Hippocampal formation (tissue), 2 donors: ENCODE measurements around the gene ANKRD13C.

Source experiments
- DNase-seq, 2 donors: peaks; one replicate each; lab custom pipeline; 2025; lab: John Stamatoyannopoulos, UW

Gene ANKRD13C

DNA sequence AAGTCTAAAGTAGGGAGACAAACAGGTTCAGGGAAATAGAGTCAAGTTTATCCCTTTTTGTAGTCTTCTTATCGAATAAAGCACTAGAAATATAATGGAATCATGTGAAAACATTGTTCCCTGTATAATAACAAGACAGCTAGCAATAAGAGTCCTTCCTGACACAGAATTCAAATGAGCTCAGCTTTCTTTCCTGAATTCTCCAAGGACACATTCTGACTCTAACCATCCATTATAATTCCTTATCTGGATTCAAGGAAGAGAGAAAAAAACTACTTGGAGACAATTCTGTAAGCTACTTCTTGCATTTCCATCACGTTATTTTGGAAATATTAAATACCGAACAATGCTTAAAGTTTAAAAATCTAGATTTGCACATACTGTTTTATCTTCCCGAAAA, 58.8 kb downstream of the ANKRD13C start:
- no peak for DNase-seq

DNA sequence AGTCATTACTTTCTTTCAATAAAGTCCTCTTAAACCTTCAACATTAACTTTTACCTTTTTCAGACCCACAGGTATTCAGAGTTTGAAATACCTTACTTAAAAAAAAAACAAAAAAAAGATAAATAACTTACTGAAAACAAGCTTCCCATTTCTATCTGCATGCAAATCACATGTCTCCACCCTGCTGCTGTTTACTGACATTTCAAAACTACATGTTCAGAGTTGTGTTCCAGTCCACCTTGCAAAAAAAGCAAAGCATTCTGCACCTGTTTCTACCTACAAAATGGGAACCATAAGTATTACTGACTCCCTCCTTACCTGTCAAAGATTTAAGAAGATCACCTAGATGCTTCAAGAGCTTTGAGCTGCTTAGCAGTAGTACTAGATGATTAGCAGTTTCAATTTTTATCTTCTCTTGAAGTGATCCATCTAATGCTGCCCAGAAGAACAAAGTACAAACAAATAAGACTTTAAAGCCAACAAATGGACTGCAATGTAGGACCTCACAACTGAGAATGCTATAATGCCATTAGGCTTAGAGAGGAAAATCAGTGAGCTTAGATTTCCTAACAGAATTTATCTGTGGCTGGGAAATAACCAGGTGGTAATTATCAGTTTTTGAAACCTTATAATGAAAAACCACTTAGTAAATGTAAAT, 61.2 kb downstream of the ANKRD13C start:
- DNase-seq = no peak

DNA sequence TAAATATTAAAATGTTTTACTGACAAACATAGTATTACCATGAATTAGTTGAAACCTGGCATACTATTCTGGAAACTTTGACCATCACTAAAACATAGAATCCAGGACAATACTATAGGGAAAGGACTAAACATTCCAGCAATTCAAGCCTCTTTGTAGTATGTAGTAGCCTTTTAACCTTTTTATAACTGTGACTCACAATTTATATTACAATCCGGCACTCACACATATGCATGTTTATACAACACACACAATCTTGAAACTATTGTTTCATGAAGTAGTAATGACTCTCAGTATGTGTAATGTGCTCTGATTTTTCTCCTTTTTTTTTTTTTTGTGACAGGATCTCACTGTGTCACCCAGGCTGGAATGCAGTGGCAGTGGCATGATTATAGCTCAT, 64.3 kb downstream of the ANKRD13C start:
- DNase-seq = no peak

DNA sequence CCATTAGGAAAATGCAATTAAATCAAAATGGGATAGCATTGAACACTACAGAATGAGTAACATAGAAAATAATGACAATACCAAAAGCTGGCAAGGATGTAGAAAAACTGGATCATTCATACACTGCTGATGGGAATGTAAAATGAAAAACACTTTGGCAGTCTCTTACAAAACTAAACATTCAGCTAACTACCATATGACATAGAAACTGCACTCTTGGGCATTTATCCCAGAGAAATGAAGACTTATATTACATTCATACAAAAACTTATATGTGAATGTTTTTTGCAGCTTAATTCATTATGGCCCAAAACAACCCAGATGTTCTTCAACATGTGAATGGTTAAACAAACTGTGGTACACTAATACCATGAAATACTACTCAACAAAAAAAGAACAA, 66.4 kb downstream of the ANKRD13C start:
- DNase-seq = no peak

DNA sequence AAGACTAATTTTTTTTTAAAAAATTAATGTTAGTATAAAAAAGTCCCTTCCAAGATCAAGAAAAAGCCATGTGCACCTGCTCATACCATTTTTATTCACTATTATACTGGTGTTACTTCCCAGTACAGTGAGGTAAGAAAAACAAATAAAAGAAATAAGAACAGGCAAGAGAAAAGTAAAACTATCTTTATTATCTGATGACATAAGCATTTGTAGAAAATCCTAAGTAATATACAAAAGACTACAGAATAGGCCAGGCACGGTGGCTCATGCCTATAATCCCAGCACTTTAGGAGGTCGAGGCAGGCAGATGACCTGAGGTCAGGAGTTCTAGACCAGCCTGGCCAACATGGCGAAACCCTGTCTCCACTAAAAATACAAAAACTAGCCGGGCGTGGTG, 68.1 kb downstream of the ANKRD13C start:
- no peak for DNase-seq

DNA sequence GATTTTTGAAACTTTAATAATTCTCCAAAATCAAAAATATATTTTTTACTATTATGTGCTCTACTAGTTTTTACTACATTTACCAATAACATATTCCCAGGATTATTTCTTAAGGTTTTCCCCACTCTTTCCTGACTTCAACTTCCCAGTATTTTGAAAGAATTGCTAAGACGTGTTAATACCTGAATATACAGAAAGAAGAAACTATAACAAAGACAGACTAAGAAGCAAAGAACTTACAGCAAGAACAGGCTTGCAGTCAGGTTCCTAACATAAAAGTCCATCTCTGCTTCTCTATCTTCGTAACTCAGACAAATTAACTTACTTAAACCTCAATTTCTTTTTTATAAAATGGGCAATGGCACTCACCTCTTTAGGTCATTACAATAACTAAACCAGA, 70.2 kb downstream of the ANKRD13C start:
- no peak for DNase-seq

DNA sequence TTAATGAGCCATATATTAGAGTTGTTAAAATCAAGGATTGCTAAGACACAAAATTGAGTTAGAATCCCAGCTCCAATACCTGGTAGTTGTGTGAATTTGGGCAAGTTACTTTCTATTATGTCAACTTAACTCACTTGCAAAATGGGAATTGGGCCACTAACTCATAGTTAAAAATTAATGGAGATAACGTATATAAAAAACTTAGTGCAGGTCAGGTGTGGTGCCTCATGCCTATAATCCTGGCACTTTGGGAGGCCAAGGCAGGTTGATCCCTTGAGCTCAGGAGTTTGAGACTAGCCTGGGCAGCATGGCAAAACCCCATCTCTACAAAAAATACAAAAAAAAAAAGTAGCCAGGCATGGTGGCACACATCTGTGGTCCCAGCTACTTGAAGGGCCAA, 75.8 kb downstream of the ANKRD13C start:
- no peak for DNase-seq

DNA sequence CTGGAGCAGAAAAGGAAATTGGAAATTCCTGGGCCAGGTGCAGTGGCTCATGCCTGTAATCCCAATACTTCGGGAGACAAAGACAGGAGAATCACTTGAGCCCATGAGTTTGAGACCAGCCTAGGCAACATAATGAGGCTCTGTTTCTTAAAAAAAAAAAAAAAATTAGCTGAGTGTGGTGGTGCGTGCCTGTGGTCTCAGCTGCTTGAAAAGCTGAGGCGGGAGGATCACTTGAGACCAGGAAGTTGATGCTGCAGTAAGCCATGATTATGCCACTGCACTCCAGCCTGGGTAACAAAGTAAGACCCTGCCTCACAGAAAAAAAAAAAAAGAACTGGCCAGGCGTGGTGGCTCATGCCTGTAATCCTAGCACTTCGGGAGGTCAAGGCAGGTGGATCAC, 76.6 kb downstream of the ANKRD13C start:
- DNase-seq = no peak

DNA sequence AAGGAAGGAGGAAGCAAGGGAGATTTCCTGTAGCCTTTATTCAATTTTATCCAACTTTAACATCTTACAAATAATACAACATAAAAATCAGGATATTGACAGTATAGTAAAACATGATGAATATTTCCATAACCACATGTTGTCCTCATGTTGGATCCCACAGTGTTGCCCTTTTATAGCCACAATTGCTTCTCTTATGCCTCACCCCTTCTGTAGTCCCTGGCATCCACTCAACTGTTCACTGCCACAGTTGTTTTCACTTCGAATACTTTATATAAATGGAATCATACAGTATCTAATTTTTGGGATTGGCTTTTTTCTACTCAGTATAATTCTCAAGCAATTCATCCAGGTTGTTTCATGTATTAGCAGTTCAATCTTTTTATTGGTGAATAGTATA, 88.6 kb downstream of the ANKRD13C start:
- no peak for DNase-seq

DNA sequence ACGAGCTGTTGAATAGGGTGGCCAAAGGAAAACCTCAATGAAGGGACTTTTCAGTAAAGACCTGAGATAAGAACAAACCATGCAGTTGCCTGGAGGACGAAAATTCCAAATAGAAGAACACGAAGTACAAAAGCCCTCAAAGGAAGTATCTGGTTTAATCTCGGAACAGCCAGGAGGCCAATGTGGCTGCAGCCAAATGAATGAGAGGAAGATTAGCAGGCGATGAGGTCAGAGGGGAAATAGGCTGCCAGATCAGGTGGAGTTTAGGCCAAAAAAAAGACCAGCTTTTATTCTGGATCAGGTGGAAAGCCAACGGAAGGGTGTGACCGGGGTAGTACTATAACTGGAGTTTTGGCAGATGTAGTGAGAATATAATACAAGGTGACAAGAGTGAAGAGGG, 89.7 kb downstream of the ANKRD13C start:
- DNase-seq = no peak

DNA sequence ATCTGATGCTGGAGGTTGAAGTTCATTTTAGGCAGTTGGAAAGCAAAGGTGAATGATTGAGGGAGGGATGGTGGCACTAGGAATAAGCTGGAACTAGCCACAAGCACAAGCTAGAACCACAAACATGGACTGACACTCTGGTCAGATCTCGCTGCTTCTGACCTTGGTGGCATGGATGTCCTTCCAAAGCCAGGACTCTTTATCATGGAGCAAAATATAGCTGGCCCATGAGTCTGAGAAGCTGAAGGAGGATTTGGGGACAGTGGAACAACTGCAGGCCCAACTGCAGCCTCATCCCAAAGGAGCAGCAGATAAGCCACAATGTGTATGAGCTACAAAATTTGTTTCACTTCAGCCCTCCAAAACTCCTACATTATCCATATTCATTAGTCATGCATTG, 97.9 kb downstream of the ANKRD13C start:
- DNase-seq = no peak

DNA sequence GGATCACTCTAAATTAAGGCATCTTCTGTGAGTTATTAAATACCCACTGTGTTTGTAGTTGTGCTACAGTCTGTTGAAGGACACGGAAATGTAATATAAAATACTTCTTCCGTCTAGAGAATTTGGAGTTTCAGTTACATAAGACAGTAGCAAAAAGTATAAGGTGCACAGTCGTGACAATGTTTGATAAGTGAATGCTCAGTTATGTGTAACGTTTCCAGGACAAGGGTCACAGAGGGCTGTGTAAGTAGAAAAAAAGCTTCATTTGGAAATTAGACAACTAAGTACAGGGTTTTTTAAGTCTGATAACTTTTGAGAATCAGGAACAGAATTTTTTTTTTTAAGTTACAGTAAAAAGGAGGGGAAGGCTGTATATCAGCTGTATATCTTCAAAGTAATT, 105.8 kb downstream of the ANKRD13C start:
- DNase-seq = no peak

DNA sequence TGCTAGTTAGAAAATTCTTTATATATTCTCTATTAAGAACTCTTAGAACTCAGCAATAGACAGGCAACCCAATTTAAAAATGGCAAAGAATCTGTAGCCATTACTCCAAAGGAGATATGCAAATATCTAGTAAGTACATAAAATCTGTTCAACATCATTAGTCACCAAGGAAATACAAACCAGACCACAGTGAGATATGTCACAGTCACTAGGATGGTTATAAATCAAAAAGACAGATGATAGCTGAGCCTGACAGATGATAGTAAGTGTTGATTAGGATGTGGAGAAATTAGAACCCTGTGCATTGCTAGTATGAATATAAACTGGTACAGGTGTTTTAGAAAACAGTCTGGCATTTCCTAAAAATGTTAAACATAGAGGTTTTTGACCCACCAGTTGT, 106.8 kb downstream of the ANKRD13C start:
- DNase-seq = no peak

DNA sequence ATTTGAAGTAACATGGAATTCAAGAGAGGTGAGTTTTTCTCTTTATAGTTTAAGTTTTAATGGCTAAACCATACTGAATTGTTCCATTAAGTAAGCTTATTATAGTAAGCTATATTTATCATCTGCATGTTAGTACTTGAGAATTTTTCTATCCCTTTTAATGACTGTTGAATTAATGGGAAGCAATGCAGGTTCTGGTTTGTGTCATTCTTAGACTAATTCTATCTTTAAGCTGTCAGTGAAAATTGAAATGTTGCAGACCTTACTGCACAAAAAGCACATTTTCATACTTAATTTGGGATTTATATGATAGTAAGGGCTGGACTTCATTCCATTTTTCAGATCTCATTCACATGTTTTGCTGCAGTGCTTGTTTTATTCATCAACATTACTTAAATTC, 107.4 kb downstream of the ANKRD13C start:
- no peak for DNase-seq

DNA sequence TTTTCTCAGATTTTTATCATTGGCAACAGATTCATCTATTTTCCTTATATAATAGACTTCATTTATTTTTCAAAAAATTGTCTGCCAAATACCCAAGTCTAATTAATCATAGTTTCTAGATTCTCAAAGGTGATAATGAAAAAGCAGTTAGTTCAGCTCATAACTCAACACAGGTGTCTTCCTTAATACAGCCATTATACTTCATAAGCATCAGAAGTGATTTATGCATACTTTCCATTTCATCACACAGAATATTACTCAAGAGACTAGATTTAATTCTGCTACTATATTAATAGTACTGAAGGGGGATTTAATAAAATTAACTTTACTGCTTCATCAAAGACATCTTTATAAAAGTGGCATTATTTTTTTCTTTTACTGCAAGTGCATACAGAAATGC, 114.6 kb downstream of the ANKRD13C start:
- no peak for DNase-seq

DNA sequence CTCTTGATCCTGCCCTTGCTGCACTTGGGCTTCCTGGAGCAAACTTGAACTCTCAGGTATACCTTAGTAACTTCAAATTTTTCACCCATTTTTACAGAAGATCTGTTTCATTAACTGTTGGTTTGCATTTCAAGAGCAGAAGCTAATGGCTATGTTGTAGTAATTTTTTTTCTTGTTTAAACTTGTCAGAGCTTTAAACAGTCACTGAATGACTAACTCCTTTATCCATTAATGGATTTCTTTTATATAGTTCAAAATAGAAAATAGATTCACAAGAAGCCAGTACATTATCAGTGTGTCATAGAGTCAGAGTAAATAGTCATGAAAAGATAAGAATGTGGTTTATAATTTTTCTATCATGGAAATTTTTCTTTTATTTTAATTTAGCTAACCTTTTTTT, 119.8 kb downstream of the ANKRD13C start:
- no peak for DNase-seq

DNA sequence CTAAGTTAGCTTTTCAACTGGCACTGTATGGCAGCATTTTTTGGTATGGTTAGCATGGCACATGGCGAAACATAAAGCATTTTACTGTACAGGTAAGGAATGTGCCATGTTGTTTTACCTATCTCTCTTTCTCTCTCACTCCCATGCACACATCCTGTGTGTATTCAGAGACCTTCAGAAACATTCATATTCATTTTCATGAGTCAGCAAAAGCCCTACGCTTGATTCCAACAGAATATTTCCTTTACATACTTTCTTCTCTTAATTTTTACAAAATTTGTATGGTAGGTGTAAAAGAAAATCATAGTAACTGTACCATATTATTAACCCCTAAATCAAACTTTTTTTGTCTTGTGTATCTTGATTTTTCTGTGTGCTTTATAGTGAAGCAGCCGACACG, 123.0 kb downstream of the ANKRD13C start:
- no peak for DNase-seq

DNA sequence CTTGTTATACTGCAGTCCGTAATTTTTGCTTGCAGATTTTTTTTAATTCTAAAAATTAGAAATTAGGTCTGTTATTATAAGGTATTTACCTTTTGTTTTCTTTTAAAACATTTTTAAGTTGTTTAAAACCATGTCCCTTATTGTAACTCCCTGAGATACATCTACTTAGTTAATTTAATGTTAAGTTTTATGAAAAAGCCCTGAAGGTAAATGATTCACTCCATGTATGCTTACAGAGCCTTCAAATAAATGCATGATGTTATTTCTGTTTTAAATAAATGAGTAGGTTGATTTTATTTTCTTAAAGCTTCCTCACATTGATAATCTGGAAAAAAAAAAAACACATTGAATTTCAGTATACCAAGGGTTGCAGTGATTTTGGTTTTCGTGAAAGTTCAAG, 125.9 kb downstream of the ANKRD13C start:
- DNase-seq = no peak

DNA sequence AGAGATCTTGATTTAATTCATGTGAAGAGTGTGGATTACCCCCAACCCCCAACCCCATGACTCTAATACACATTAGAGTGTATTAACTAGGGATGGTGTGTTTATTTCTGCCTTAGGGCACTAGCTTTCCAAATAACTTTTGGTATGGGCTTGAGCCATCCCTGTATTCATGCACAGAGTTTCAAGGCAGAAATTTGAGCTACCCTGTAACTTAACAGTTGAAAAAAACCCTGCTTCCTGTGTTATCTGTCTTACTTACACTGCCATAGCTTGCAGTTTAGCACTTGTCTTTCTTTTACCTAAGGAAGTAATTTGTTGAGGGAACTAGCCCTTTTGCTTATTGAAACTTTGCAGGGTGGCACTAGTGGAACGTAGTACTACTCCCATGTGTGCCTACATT, 127.1 kb downstream of the ANKRD13C start:
- DNase-seq = no peak

DNA sequence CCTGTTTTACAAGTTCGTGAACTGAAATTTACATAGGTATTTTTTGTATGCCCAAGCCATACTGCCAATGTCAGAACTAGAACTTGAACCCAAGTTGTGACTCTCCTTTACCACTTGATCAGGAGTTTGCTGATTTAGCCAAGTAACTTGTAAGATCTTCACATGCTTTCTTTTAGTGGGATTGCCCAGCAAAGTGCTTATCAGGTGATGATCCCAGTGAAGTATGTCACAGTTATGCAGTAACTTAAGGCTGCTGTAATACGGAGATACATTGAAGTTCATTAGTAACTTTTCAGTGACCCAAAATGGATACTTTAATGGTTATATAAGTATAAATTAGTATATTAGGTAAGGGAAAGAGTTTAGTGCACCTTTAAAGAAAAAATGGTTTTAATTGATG, 129.6 kb downstream of the ANKRD13C start:
- no peak for DNase-seq

DNA sequence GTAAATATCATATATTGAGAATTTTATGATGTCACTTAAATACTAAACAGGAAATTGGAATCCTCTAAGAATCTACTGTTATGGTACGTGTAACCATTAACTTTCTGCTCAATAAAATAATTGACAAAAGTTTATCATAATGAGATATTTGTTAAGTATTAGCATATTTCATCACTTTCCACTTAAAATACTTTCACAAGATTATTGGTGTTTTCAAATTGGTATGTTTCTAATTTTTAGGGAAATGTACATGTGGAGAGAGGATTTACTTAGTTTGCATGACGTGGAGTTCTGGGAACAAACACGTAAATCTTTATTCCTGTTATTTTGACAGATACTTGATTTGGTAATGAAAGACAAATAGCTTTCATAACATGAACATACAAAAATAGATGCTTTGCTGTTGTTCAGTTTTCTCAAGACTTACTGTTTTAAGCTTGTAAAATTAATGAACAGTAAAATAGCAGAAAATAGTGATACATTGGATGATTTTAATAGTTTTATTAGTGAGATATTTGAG, 131.7 kb downstream of the ANKRD13C start:
- DNase-seq = no peak

DNA sequence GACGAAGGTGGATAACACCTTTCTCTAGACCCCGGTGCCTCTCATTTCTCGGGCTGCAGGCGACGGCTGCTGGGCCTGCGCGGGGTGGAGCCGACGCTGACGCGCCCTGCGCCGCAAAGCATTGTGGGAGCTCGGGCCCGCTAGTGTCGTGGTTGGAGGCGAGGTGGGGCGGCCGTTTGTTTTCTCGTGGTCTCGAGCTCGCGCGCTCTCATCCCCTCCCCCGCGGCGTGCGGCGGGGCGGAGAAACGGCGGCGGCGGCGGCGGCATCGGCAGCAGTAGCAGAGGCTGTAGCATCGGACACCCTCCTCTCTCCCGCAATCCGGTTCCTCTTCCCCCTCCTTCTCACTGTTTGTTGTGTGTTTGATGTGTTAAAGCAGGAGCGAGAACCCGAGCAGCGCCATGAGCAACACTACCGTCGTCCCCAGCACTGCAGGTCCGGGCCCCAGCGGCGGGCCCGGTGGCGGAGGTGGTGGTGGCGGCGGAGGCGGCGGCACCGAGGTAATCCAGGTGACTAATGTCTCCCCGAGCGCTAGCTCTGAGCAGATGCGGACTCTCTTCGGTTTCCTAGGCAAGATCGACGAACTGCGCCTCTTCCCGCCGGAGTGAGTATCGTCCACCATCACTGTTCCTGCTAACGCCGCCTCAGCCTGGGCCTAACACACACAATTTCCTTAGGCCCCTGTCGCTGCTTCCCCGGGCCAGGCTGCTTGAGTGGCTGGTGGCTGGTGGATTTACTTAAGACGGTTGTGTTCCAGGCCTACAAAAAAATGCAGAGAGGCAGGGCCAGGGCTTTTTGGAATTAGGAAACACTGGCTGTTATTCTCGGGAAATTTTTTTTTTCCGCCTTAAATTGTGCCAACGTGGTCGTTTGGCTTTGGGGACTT, 133.0 kb downstream of the ANKRD13C start, which contains the start of gene SRSF11:
Gene SRSF11 (plus strand): TSS at position 143 of the 884 bp plus-strand sequence. CDS start 257 bp downstream, at position 400.
- DNase-seq = peak; percentile 87 to 94

DNA sequence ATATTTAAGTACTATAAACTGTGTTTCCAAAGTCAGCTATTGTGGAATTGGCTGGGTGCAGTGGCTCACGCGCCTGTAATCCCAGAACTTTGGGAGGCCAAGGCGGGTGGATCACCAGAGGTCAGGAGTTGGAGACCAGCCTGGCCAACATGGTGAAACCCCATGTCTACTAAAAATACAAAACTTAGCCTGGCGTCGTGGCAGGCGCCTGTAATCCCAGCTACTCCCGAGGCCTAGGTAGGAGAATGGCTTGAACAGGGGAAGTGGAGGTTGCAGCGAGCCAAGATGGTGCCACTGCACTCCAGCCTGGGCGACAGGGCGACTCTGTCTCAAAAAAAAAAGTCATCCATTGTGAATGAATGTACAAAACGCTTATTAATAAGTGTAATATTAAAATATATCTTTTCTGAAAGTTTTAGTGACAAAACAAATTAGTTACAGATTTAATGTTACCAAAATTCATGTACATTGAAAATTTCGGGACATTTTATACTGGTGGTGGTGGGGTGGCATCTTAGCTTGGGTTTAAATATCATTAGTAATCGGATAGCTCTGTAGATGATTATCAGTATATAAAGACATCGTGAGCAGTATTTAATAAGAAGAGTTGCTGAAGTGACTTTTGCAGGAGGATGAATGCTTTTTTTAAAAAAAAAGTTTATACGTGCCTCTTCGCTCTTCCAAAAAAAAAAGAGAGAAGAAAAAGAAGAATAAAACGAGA, 133.8 kb downstream of the ANKRD13C start:
- no peak for DNase-seq
